ENCODE data around the gene MYH11. TPM values are rescaled to one million over a fixed set of nuclear protein-coding genes. Genes with fewer than 3 reads are reported as not detected.
"Not testable (repeated sequence)": the region's sequence is repeated elsewhere in the genome, so short reads cannot be mapped to it uniquely, and the experiment has no call there.

The MYH11 gene
- total RNA-seq, 1 experiment from 2014 or later, result not detected

GRCh38 chr16:15790458-15790857 lies 66.4 kb downstream of the MYH11 start:
- no peak overlapping the region for H3K27ac Mint-ChIP-seq (ENCODE audit: low read depth, unreplicated experiment)
- BruUV-seq (replicated peaks), result no TSS peak
- DNase-seq (ENCODE audit: unreplicated experiment), result no peak
- CTCF ChIA-PET, result interaction anchor here (0.5 to 1.1 kb wide), 4 partner anchors 15 to 336 kb away, joined by 3 read pairs; no protein-coding TSS in a partner anchor
- H3K36me3 Mint-ChIP-seq (ENCODE audit: insufficient read depth, unreplicated experiment), result no peaks in the 10 kb centered on the region
- no peak overlapping the region for H3K4me3 Mint-ChIP-seq (ENCODE audit: unreplicated experiment)
- POLR2A ChIA-PET, result no interaction called here
- no peaks in the 10 kb centered on the region for H3K4me1 Mint-ChIP-seq (ENCODE audit: insufficient read depth, unreplicated experiment)
- no peak for TF ChIP-seq CTCF (IDR thresholded peaks at IDR 0.05; ENCODE audit: unreplicated experiment)
- peaks cover 19% of the 10 kb centered on the region for H3K27me3 Mint-ChIP-seq (ENCODE audit: insufficient read depth, unreplicated experiment)
- no peaks in the 10 kb centered on the region for H3K9me3 Mint-ChIP-seq (ENCODE audit: unreplicated experiment)
- intact Hi-C loops (cut with micrococcal nuclease), result no loop called here

- intact Hi-C loops (cut with micrococcal nuclease); H3K27ac Mint-ChIP-seq (ENCODE audit: low read depth, unreplicated experiment); H3K4me1 Mint-ChIP-seq (ENCODE audit: insufficient read depth, unreplicated experiment); BruUV-seq (replicated peaks); DNase-seq (ENCODE audit: unreplicated experiment); H3K4me3 Mint-ChIP-seq (ENCODE audit: unreplicated experiment); H3K36me3 Mint-ChIP-seq (ENCODE audit: insufficient read depth, unreplicated experiment); POLR2A ChIA-PET; H3K9me3 Mint-ChIP-seq (ENCODE audit: unreplicated experiment): not testable (repeated sequence)
- CTCF ChIA-PET, result interaction anchor here (0.5 to 0.7 kb wide), 2 partner anchors 46 to 337 kb away, joined by 3 read pairs; no protein-coding TSS in a partner anchor
- H3K27me3 Mint-ChIP-seq (ENCODE audit: insufficient read depth, unreplicated experiment), result peaks cover 16% of the 10 kb centered on the region
Measured at GRCh38 chr16:15789816-15790215, 67.0 kb downstream of the MYH11 start.

DNA sequence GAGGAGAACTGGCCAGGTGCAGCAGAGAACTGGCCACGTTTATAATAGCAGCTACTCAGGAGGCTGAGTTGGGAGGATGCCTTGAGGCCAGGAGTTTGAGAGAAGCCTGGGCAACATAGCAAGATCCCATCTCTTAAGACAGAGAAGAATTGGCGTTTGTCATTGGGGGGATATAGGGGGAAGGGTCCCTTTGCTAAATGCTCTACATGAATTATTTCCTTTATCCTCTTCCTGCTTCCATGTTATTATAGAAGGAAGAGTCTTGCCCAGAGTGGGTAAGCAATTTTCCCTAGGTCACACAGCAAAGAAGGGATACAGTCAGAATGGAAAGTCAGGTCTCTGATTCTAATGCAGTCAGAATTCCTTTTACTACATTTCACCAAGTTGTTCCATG lies 68.0 kb downstream of the MYH11 start:
- no peak for TF ChIP-seq CTCF (IDR thresholded peaks at IDR 0.05; ENCODE audit: unreplicated experiment)
- intact Hi-C loops (cut with micrococcal nuclease), result no loop called here
- no peaks in the 10 kb centered on the region for H3K4me1 Mint-ChIP-seq (ENCODE audit: insufficient read depth, unreplicated experiment)
- POLR2A ChIA-PET, result no interaction called here
- H3K27me3 Mint-ChIP-seq (ENCODE audit: insufficient read depth, unreplicated experiment), result peaks cover 8% of the 10 kb centered on the region
- no peak overlapping the region for H3K4me3 Mint-ChIP-seq (ENCODE audit: unreplicated experiment)
- CTCF ChIA-PET, result no interaction called here
- DNase-seq (ENCODE audit: unreplicated experiment), result no peak
- BruUV-seq (replicated peaks), result no TSS peak
- H3K27ac Mint-ChIP-seq (ENCODE audit: low read depth, unreplicated experiment), result no peak overlapping the region
- no peaks in the 10 kb centered on the region for H3K9me3 Mint-ChIP-seq (ENCODE audit: unreplicated experiment)
- no peaks in the 10 kb centered on the region for H3K36me3 Mint-ChIP-seq (ENCODE audit: insufficient read depth, unreplicated experiment)

DNA sequence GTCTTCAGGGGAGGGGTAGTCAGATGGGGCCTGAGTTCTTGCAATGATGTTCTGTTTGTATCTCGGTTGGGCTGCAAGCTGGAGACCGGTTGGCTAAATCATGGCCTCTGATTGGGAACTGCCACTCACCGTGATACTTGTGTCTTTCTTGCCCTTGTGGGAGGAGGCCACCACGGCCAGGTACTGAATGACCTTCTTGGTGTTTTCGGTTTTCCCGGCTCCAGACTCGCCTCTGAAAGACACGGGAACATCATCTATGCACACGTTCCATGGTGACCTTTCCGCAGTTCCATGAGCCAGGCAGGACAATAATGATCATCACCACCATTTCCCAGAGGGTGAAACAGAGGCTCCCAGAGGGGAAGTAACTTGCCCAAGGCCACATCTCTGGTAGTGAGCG lies 70.3 kb downstream of the MYH11 start:
- Mint-ChIP-seq H3K9me3 (ENCODE audit: unreplicated experiment) (no peaks in the 10 kb centered on the region), H3K4me3 (ENCODE audit: unreplicated experiment) (no peak overlapping the region), H3K4me1 (ENCODE audit: insufficient read depth, unreplicated experiment) (no peaks in the 10 kb centered on the region), H3K36me3 (ENCODE audit: insufficient read depth, unreplicated experiment) (no peaks in the 10 kb centered on the region), H3K27ac (ENCODE audit: low read depth, unreplicated experiment) (no peak overlapping the region), H3K27me3 (ENCODE audit: insufficient read depth, unreplicated experiment) (peaks cover 8% of the 10 kb centered on the region)
- ChIA-PET CTCF (no interaction called here), POLR2A (no interaction called here)
- no TSS peak for BruUV-seq (replicated peaks)
- intact Hi-C loops (cut with micrococcal nuclease), result no loop called here
- no peak for DNase-seq (ENCODE audit: unreplicated experiment)
- no peak for TF ChIP-seq CTCF (IDR thresholded peaks at IDR 0.05; ENCODE audit: unreplicated experiment)

DNA sequence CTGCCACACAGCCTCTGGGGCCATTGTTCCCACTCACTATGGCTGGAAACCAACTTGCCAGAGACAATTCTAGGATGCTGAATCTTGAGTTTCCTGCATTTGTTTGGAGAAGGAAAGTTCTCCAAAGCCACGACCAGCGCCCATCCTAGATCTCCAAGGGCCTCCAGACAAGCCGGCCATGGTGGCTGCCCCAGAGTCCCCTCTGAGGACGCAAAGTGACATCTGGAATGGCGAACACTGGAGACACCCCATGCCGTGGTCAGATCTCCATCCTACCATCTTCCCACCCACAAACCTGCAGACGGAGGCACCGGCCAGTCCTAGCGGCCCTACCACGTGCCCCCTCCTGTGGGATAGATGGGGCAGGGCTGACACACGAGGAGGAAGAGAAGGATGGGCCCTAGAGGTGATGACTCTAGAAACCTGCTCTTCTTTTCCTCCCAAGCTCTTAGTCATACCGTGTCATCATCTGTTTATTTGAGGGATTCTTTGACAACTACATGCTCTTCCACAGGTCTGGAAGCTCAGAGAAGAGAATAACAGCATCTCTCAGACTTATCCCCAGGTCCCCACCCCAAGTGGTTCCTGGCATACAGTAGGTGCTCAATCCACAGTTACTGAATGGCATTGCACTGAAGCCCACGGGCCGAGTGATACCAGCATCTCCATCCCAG lies 71.3 kb downstream of the MYH11 start:
- H3K27ac Mint-ChIP-seq (ENCODE audit: low read depth, unreplicated experiment), result no peak overlapping the region
- intact Hi-C loops (cut with micrococcal nuclease), result no loop called here

More for the DNA sequence above, 71.3 kb downstream of the MYH11 start:
- no peaks in the 10 kb centered on the region for H3K9me3 Mint-ChIP-seq (ENCODE audit: unreplicated experiment)
- no TSS peak for BruUV-seq (replicated peaks)
- peaks cover 8% of the 10 kb centered on the region for H3K27me3 Mint-ChIP-seq (ENCODE audit: insufficient read depth, unreplicated experiment)
- CTCF ChIA-PET, result no interaction called here
- no peak for DNase-seq (ENCODE audit: unreplicated experiment)
- no peak overlapping the region for H3K4me3 Mint-ChIP-seq (ENCODE audit: unreplicated experiment)
- no peaks in the 10 kb centered on the region for H3K4me1 Mint-ChIP-seq (ENCODE audit: insufficient read depth, unreplicated experiment)
- no peak for TF ChIP-seq CTCF (IDR thresholded peaks at IDR 0.05; ENCODE audit: unreplicated experiment)
- POLR2A ChIA-PET, result no interaction called here
- no peaks in the 10 kb centered on the region for H3K36me3 Mint-ChIP-seq (ENCODE audit: insufficient read depth, unreplicated experiment)
